Esophagus muscularis mucosa (tissue), 4 donors: Measurements from ENCODE around the gene AMIGO1.

Source experiments
- CTCF ChIP-seq, 3 experiments: fragments of 200-600 bp in 2 of 3; fragments of 450-650 bp in 1 of 3; sonication (generic) in 2 of 3; IDR thresholded peaks; one replicate each; pipeline ENCODE4 v1.5.1; 2017 to 2019; ENCODE audit warnings: antibody characterized with exemption in 3 of 3, mild to moderate bottlenecking in 2 of 3, moderate library complexity in 1 of 3
- EP300 ChIP-seq: sonication (generic); formaldehyde crosslinking; IDR thresholded peaks from one replicate; pipeline ENCODE4 v1.6.1; 2017; ENCODE audit warnings: antibody characterized with exemption
- POLR2A ChIP-seq: fragments of 450-650 bp; IDR thresholded peaks from one replicate; pipeline ENCODE4 v1.6.1; 2017; ENCODE audit warnings: antibody characterized with exemption, moderate library complexity, mild to moderate bottlenecking, low read depth

DNA sequence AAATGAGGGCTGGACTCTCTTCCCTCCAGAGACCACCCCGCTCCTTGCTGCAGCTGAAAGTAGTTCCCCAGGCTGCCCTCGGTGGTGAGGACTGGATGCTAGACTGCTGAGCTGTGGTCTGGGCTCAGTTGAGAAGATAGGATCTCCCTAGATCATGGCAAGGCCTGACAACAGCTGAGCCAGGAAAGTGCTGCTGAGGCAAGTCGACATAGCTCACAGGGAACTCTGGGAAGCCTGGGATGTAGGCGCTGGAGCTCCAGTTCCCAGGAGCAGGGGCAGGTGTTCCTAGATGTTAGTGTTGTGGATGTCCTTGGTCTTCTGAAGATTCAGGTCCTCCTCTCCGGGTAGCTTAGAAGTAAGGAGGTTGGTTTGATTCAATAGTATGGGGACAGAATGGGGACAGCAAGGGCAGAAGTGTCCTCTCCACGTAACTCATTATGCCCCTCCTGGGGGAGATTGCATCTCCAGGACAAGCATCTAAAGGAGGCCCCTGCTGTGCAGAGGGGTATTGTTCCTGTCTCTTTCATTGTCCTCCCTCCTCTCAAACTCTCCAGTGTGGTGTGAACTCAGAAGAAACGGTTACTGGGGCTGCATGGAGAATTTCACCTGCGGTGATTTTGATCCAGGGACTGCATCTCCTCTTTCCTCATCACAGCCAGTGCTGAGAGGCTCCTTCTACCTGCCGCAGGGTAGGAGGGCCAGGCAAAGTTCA is 11.9 kb downstream of the AMIGO1 start:
- TF ChIP-seq CTCF (IDR thresholded peaks at IDR 0.05) (no peak), POLR2A (no peak), EP300 (no peak)
